Measurements from ENCODE around the gene FGFBP2. TPM values are rescaled to one million over a fixed set of nuclear protein-coding genes. Genes with fewer than 3 reads are reported as not detected.

Gene FGFBP2
- polyA plus RNA-seq, 1 experiment = not detected

DNA sequence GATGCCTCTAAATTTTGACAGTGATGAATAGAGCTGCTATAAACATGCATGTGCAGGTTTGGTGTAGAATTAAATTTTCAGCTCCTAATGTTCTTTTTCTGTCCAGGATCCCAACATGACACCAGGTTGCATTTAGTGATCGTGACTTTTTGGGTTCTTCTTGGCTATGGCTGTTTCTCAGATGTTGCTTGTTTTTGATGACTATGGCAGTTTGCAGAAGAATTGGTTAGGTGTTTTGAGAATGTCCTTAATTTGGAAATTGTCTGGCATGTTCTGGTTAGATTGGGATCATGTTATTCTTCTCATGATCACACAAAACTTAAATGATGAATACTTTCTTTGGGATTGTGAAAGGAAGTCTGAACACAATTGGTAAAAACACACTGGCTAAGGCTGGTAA lies 20.7 kb downstream of the FGFBP2 start:
- TF ChIP-seq, protein P1, sequence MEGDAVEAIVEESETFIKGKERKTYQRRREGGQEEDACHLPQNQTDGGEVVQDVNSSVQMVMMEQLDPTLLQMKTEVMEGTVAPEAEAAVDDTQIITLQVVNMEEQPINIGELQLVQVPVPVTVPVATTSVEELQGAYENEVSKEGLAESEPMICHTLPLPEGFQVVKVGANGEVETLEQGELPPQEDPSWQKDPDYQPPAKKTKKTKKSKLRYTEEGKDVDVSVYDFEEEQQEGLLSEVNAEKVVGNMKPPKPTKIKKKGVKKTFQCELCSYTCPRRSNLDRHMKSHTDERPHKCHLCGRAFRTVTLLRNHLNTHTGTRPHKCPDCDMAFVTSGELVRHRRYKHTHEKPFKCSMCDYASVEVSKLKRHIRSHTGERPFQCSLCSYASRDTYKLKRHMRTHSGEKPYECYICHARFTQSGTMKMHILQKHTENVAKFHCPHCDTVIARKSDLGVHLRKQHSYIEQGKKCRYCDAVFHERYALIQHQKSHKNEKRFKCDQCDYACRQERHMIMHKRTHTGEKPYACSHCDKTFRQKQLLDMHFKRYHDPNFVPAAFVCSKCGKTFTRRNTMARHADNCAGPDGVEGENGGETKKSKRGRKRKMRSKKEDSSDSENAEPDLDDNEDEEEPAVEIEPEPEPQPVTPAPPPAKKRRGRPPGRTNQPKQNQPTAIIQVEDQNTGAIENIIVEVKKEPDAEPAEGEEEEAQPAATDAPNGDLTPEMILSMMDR (IDR thresholded peaks at IDR 0.05; ENCODE audit: insufficient read depth, low read depth, low read length) = no peak
- DNase-seq (ENCODE audit: low read depth) = no peak
- ChIA-PET POLR2A (no interaction called here), CTCF (interaction anchor here (1.1 kb wide), 1 partner anchor 14 kb away, joined by 3 read pairs; no protein-coding TSS in a partner anchor)
- Histone ChIP-seq H3K4me3 (ENCODE audit: low read depth, low read length) (no peak overlapping the region), H3K36me3 (ENCODE audit: control insufficient read depth, insufficient read depth, low read length) (no peaks in the 10 kb centered on the region), H3K27me3 (ENCODE audit: control insufficient read depth, insufficient read depth, low read length) (peaks cover 13% of the 10 kb centered on the region)

DNA sequence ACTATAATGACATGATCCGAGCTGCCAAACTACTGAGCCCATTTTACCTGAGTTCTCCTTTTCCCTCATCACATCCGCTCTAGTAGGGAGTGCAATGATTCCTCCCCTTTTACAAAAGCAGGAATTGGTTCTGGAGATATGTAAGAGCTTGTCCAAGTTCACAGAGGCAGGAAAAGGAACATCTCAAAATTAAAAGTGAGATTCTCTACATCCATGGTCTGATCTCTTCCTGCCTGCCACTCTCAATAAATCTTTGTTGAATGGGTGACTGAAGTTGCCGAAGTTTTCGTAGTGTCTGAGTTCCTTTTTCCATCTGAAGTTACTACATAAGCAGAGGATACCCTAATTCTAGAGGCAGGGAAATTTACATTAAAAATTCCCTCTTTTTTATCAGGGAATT lies 24.3 kb downstream of the FGFBP2 start, which contains the start of gene FGFBP1:
Gene FGFBP1 (minus strand): TSS at position 101 of the 400 bp plus-strand sequence. CDS start 2,108 bp downstream, outside the sequence.
- no peak within 1 kb of the TSS for H3K4me3 ChIP-seq (ENCODE audit: low read depth, low read length)
- H3K36me3 ChIP-seq (ENCODE audit: control insufficient read depth, insufficient read depth, low read length) = no peaks in the 10 kb centered on the region
- TF ChIP-seq, protein P1 (IDR thresholded peaks at IDR 0.05; ENCODE audit: insufficient read depth, low read depth, low read length) = no peak
- DNase-seq (ENCODE audit: low read depth) = no peak
- H3K27me3 ChIP-seq (ENCODE audit: control insufficient read depth, insufficient read depth, low read length) = peaks cover 12% of the 10 kb centered on the region
- POLR2A ChIA-PET = no interaction called here
- CTCF ChIA-PET = interaction anchor here (2.6 kb wide), 2 partner anchors 17 to 56 kb away, joined by 10 to 16 read pairs; no protein-coding TSS in a partner anchor

DNA sequence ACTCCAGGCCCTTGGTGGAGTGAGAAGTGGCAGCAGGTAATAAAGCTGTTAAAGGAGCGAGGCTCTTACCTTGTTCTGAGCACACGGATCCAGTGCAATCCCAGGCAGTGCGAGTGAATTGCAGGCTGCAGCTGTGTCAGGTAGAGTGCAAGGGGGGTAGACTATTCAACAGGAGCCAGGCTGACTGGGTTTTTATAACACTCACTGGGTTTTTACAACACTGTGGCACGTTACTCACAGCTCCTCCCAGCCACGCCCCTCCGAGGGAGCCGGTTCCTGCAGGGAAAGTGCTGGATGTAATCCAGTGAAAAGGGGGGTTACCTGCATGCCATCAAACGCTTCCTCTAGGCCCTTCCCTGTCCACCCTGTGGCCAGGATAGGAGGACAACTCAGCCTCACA lies 24.8 kb downstream of the FGFBP2 start:
- CTCF ChIA-PET = interaction anchor here (0.7 to 2.6 kb wide), 3 partner anchors 12 to 55 kb away, joined by 3 to 16 read pairs (median 10); no protein-coding TSS in a partner anchor
- DNase-seq (ENCODE audit: low read depth) = no peak
- H3K27me3 ChIP-seq (ENCODE audit: control insufficient read depth, insufficient read depth, low read length) = peaks cover 12% of the 10 kb centered on the region
- TF ChIP-seq, protein P1 (IDR thresholded peaks at IDR 0.05; ENCODE audit: insufficient read depth, low read depth, low read length) = no peak
- POLR2A ChIA-PET = no interaction called here
- no peaks in the 10 kb centered on the region for H3K36me3 ChIP-seq (ENCODE audit: control insufficient read depth, insufficient read depth, low read length)
- H3K4me3 ChIP-seq (ENCODE audit: low read depth, low read length) = no peak overlapping the region

DNA sequence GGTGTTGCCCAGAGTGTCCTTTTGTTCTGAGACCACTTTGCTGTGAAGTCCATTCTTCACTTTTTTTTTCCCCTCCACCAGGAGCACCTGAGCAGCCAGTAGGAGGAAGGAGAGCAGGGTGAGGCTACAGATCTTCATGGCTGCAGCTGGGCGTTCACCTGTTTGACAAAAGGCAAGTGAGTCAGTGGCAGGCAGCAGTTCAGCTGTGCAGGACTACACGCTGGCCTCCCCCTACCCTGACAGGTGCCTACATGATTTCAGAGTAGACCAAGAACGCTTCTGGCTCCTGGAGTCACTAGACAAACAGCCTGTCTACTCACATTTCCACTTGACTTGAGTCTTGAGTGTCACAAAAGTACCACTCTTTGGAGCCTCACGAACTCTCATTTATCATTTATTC lies 26.5 kb downstream of the FGFBP2 start:
- Histone ChIP-seq H3K4me3 (ENCODE audit: low read depth, low read length) (no peak overlapping the region), H3K27me3 (ENCODE audit: control insufficient read depth, insufficient read depth, low read length) (peaks cover 14% of the 10 kb centered on the region), H3K36me3 (ENCODE audit: control insufficient read depth, insufficient read depth, low read length) (no peaks in the 10 kb centered on the region)
- DNase-seq (ENCODE audit: low read depth) = no peak
- TF ChIP-seq, protein P1 (IDR thresholded peaks at IDR 0.05; ENCODE audit: insufficient read depth, low read depth, low read length) = no peak
- ChIA-PET CTCF (interaction anchor here (1.2 to 2.4 kb wide), 3 partner anchors 19 to 228 kb away, joined by 3 to 10 read pairs (median 5); no protein-coding TSS in a partner anchor), POLR2A (no interaction called here)

DNA sequence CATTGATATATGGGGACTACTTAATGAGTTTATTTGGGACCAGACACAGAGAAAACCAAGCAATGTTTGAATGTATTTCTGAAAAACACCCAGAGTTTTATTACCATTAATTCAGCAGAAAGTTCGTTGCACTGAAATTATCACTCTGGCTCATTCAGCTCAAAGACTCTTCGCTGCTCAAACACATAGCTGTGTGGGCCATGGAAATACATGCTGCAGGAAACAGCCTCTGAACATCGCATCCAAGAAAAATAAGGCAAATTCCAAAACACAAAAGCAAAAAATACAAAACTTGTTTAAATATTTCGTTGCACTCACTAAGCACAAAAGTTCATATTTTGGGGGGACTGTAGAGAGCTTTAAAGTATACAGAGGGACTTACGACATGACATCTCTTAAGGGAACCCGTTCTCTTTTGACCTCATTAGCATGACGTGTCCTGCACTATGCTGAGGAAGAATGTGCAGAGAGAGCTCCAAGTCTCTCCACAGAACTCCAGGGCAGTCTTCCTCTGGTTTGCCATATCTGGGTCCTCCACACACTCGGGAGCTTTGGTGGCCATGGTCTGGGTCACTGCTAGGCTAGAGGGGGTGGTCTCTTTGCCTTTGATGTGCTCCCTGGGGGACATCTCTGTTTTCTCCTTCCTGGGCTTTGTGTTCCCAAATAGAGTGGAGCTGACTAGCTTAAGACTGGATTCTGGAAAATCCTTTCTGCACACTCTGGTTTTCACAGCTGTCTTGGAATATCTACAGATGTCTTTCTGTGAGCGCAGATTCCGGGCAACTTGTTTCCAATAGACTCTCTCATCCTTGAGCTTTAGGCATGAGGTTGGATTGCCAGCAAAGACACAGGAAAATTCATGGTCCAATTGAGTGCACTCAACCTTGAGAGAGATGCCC lies 27.2 kb downstream of the FGFBP2 start:
- TF ChIP-seq, protein P1 (IDR thresholded peaks at IDR 0.05; ENCODE audit: insufficient read depth, low read depth, low read length) = no peak
- Histone ChIP-seq H3K27me3 (ENCODE audit: control insufficient read depth, insufficient read depth, low read length) (peaks cover 13% of the 10 kb centered on the region), H3K36me3 (ENCODE audit: control insufficient read depth, insufficient read depth, low read length) (no peaks in the 10 kb centered on the region), H3K4me3 (ENCODE audit: low read depth, low read length) (no peak overlapping the region)
- CTCF ChIA-PET = interaction anchor here (0.6 to 2.4 kb wide), 5 partner anchors 10 to 331 kb away, joined by 3 to 10 read pairs (median 5); no protein-coding TSS in a partner anchor
- DNase-seq (ENCODE audit: low read depth) = no peak
- POLR2A ChIA-PET = no interaction called here
